ENCODE data around the gene AGAP1. TPM values are rescaled to one million over a fixed set of nuclear protein-coding genes. Genes with fewer than 3 reads are reported as not detected.

Gene AGAP1
- total and polyA plus RNA-seq, 9 donors: 5.7 to 32.2 (median 20.2) TPM

GRCh38 chr2:236129935-236130334 lies 636.1 kb downstream of the AGAP1 start:
- TF ChIP-seq EP300 (IDR thresholded peaks at IDR 0.05) (no peak), POLR2A (IDR thresholded peaks at IDR 0.05) (no peak), CTCF (IDR thresholded peaks at IDR 0.05) (no peak)
- 92 to 95% (median 94%) methylated on average over 4 of the region's 4 CpGs for WGBS, 3 donors
- H3K4me3 ChIP-seq: no peak overlapping the region
- H3K36me3 ChIP-seq: no peaks in the 10 kb centered on the region
- H3K27ac ChIP-seq: no peak overlapping the region
- no peak for DNase-seq
- no peaks in the 10 kb centered on the region for H3K27me3 ChIP-seq
- no peaks in the 10 kb centered on the region for H3K4me1 ChIP-seq (ENCODE audit: insufficient read depth)
- H3K9me3 ChIP-seq: no peaks in the 10 kb centered on the region
- intact Hi-C loops (cut with DNase I): no loop called here

GRCh38 chr2:236130349-236130998 lies 636.6 kb downstream of the AGAP1 start:
- no peak overlapping the region for H3K27ac ChIP-seq
- no peak overlapping the region for H3K4me3 ChIP-seq
- H3K36me3 ChIP-seq: no peaks in the 10 kb centered on the region
- intact Hi-C loops (cut with DNase I): no loop called here
- H3K9me3 ChIP-seq: no peaks in the 10 kb centered on the region
- TF ChIP-seq POLR2A (IDR thresholded peaks at IDR 0.05) (no peak), EP300 (IDR thresholded peaks at IDR 0.05) (no peak), CTCF (IDR thresholded peaks at IDR 0.05) (no peak)
- 84 to 92% (median 89%) methylated on average over 6 of the region's 6 CpGs for WGBS, 3 donors
- no peaks in the 10 kb centered on the region for H3K27me3 ChIP-seq
- no peaks in the 10 kb centered on the region for H3K4me1 ChIP-seq (ENCODE audit: insufficient read depth)
- no peak for DNase-seq

- Histone ChIP-seq H3K36me3 (no peaks in the 10 kb centered on the region), H3K4me3 (no peak overlapping the region), H3K9me3 (no peaks in the 10 kb centered on the region), H3K27me3 (no peaks in the 10 kb centered on the region), H3K27ac (no peak overlapping the region), H3K4me1 (ENCODE audit: insufficient read depth) (no peaks in the 10 kb centered on the region)
- no peak for TF ChIP-seq CTCF (IDR thresholded peaks at IDR 0.05)
- DNase-seq: no peak
- WGBS, 3 donors: 75 to 82% (median 82%) methylated on average over 10 of the region's 10 CpGs
- intact Hi-C loops (cut with DNase I): no loop called here
Measured at GRCh38 chr2:236131073-236131692, 637.3 kb downstream of the AGAP1 start.

- 88 to 91% (median 90%) methylated on average over 12 of the region's 12 CpGs for WGBS, 3 donors
- Histone ChIP-seq H3K27me3 (no peaks in the 10 kb centered on the region), H3K27ac (no peak overlapping the region), H3K4me1 (ENCODE audit: insufficient read depth) (no peaks in the 10 kb centered on the region), H3K36me3 (no peaks in the 10 kb centered on the region), H3K4me3 (no peak overlapping the region), H3K9me3 (no peaks in the 10 kb centered on the region)
- intact Hi-C loops (cut with DNase I): no loop called here
- DNase-seq: no peak
- TF ChIP-seq POLR2A (IDR thresholded peaks at IDR 0.05): no peak
- TF ChIP-seq EP300 (IDR thresholded peaks at IDR 0.05): no peak
- TF ChIP-seq CTCF (IDR thresholded peaks at IDR 0.05): no peak
Measured at GRCh38 chr2:236133410-236134012, 639.7 kb downstream of the AGAP1 start.
